ENCODE data around the gene PTMS.

GRCh38 chr12:6764011-6764828 lies 1.9 kb upstream of the PTMS start:
- TF ChIP-seq PTBP1 (IDR thresholded peaks at IDR 0.05; ENCODE audit: low read depth, low read length): no peak
- no peak for TF ChIP-seq ZNF232 (CRISPR knock-in tag; IDR thresholded peaks at IDR 0.05)
- TF ChIP-seq RFX5 (IDR thresholded peaks at IDR 0.05; ENCODE audit: low read depth, low read length): peak; percentile 98
- TF ChIP-seq, protein P1, sequence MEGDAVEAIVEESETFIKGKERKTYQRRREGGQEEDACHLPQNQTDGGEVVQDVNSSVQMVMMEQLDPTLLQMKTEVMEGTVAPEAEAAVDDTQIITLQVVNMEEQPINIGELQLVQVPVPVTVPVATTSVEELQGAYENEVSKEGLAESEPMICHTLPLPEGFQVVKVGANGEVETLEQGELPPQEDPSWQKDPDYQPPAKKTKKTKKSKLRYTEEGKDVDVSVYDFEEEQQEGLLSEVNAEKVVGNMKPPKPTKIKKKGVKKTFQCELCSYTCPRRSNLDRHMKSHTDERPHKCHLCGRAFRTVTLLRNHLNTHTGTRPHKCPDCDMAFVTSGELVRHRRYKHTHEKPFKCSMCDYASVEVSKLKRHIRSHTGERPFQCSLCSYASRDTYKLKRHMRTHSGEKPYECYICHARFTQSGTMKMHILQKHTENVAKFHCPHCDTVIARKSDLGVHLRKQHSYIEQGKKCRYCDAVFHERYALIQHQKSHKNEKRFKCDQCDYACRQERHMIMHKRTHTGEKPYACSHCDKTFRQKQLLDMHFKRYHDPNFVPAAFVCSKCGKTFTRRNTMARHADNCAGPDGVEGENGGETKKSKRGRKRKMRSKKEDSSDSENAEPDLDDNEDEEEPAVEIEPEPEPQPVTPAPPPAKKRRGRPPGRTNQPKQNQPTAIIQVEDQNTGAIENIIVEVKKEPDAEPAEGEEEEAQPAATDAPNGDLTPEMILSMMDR (IDR thresholded peaks at IDR 0.05 in 2 of 3, conservative IDR thresholded peaks at IDR 0.05 in 1 of 3; ENCODE audit: insufficient read depth in 2 of 3, low read depth in 1 of 3, low read length in 3 of 3): no peak
- no peak for TF ChIP-seq POLR2A (conservative IDR thresholded peaks at IDR 0.05)
- no peak for TF ChIP-seq KLF10 (CRISPR knock-in tag; IDR thresholded peaks at IDR 0.05)
- no peak for TF ChIP-seq ZNF217 (CRISPR knock-in tag; IDR thresholded peaks at IDR 0.05)
- no peak for TF ChIP-seq RBBP5 (IDR thresholded peaks at IDR 0.05; ENCODE audit: borderline replicate concordance, insufficient read depth, low read length, poor library complexity, severe bottlenecking)
- no peak for TF ChIP-seq HNRNPH1 (optimal IDR thresholded peaks at IDR 0.05; ENCODE audit: low read depth, low read length)
- TF ChIP-seq BRCA1 (IDR thresholded peaks at IDR 0.05): no peak
- TF ChIP-seq BRCA1 (CRISPR knock-in tag; IDR thresholded peaks at IDR 0.05): no peak
- no peak for TF ChIP-seq ATF4 (CRISPR knock-in tag; IDR thresholded peaks at IDR 0.05)
- TF ChIP-seq, protein P2, sequence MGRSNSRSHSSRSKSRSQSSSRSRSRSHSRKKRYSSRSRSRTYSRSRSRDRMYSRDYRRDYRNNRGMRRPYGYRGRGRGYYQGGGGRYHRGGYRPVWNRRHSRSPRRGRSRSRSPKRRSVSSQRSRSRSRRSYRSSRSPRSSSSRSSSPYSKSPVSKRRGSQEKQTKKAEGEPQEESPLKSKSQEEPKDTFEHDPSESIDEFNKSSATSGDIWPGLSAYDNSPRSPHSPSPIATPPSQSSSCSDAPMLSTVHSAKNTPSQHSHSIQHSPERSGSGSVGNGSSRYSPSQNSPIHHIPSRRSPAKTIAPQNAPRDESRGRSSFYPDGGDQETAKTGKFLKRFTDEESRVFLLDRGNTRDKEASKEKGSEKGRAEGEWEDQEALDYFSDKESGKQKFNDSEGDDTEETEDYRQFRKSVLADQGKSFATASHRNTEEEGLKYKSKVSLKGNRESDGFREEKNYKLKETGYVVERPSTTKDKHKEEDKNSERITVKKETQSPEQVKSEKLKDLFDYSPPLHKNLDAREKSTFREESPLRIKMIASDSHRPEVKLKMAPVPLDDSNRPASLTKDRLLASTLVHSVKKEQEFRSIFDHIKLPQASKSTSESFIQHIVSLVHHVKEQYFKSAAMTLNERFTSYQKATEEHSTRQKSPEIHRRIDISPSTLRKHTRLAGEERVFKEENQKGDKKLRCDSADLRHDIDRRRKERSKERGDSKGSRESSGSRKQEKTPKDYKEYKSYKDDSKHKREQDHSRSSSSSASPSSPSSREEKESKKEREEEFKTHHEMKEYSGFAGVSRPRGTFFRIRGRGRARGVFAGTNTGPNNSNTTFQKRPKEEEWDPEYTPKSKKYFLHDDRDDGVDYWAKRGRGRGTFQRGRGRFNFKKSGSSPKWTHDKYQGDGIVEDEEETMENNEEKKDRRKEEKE (IDR thresholded peaks at IDR 0.05; ENCODE audit: borderline replicate concordance in 1 of 2, control insufficient read depth in 1 of 2, low read depth in 2 of 2, low read length in 1 of 2): no peak
- TF ChIP-seq NBN (IDR thresholded peaks at IDR 0.05; ENCODE audit: low read depth): no peak
- TF ChIP-seq EHMT2 (IDR thresholded peaks at IDR 0.05): no peak

Measured in K562 (cell line).